ENCODE data around the gene INHA. TPM values are rescaled to one million over a fixed set of nuclear protein-coding genes. Genes with fewer than 3 reads are reported as not detected.

The INHA gene
- polyA plus RNA-seq, 1 experiment: 0.12 TPM

GRCh38 chr2:219531639-219532377, 40.3 kb upstream of the INHA start:
- ChIA-PET POLR2A (interaction anchor here (0.9 kb wide), 1 partner anchor 130 kb away, joined by 3 read pairs; no protein-coding TSS in a partner anchor), CTCF (interaction anchor here (0.6 to 9.9 kb wide), 10 partner anchors 9 to 237 kb away, joined by 3 to 270 read pairs (median 38); partner anchors contain the start of gene DNPEP)
- no peak for TF ChIP-seq CTCF (IDR thresholded peaks at IDR 0.05; ENCODE audit: low read depth, low read length)
- H3K27me3 ChIP-seq (ENCODE audit: control insufficient read depth, insufficient read depth, low read length): peaks cover 42% of the 10 kb centered on the region
- H3K9me3 ChIP-seq (ENCODE audit: control insufficient read depth, insufficient read depth, low read length): no peaks in the 10 kb centered on the region; the same call in 1 of the 2 replicates
- no peak overlapping the region for H3K27ac ChIP-seq (ENCODE audit: low read depth, low read length)
- H3K4me3 ChIP-seq (ENCODE audit: low read depth, low read length): no peak overlapping the region
- no peak for DNase-seq (ENCODE audit: low read depth, low spot score)

GRCh38 chr2:219532378-219532649, 39.8 kb upstream of the INHA start:
- no peak for TF ChIP-seq CTCF (IDR thresholded peaks at IDR 0.05; ENCODE audit: low read depth, low read length)
- CTCF ChIA-PET: interaction anchor here (3.2 to 9.9 kb wide), 3 partner anchors 9 to 129 kb away, joined by 43 to 270 read pairs (median 58); no protein-coding TSS in a partner anchor
- DNase-seq (ENCODE audit: low read depth, low spot score): no peak
- Histone ChIP-seq H3K9me3 (ENCODE audit: control insufficient read depth, insufficient read depth, low read length) (no peaks in the 10 kb centered on the region; the same call in 1 of the 2 replicates), H3K4me3 (ENCODE audit: low read depth, low read length) (no peak overlapping the region), H3K27ac (ENCODE audit: low read depth, low read length) (no peak overlapping the region), H3K27me3 (ENCODE audit: control insufficient read depth, insufficient read depth, low read length) (peaks cover 37% of the 10 kb centered on the region)
- POLR2A ChIA-PET: interaction anchor here (0.9 kb wide), 1 partner anchor 130 kb away, joined by 3 read pairs; no protein-coding TSS in a partner anchor

GRCh38 chr2:219533930-219534661, 38.0 kb upstream of the INHA start:
- DNase-seq (ENCODE audit: low read depth, low spot score): no peak
- CTCF ChIA-PET: interaction anchor here (0.6 to 2.2 kb wide), 4 partner anchors 58 to 142 kb away, joined by 3 to 8 read pairs (median 6); no protein-coding TSS in a partner anchor
- H3K27me3 ChIP-seq (ENCODE audit: control insufficient read depth, insufficient read depth, low read length): peaks cover 23% of the 10 kb centered on the region

GRCh38 chr2:219536425-219536824, 35.7 kb upstream of the INHA start:
- Histone ChIP-seq H3K27me3 (ENCODE audit: control insufficient read depth, insufficient read depth, low read length) (peaks cover 13% of the 10 kb centered on the region), H3K27ac (ENCODE audit: low read depth, low read length) (no peak overlapping the region), H3K9me3 (ENCODE audit: control insufficient read depth, insufficient read depth, low read length) (no peaks in the 10 kb centered on the region; the same call in 1 of the 2 replicates), H3K4me3 (ENCODE audit: low read depth, low read length) (no peak overlapping the region)
- no peak for TF ChIP-seq CTCF (IDR thresholded peaks at IDR 0.05; ENCODE audit: low read depth, low read length)
- DNase-seq (ENCODE audit: low read depth, low spot score): no peak
- POLR2A ChIA-PET: interaction anchor here (0.6 kb wide), 1 partner anchor 37 kb away, joined by 4 read pairs; no protein-coding TSS in a partner anchor
- CTCF ChIA-PET: interaction anchor here (0.9 to 1.2 kb wide), 3 partner anchors 37 to 148 kb away, joined by 4 read pairs; no protein-coding TSS in a partner anchor

More at GRCh38 chr2:219533930-219534661, 38.0 kb upstream of the INHA start:
- POLR2A ChIA-PET: interaction anchor here (0.5 to 0.6 kb wide), 2 partner anchors 35 to 322 kb away, joined by 3 read pairs; partner anchors contain the start of gene GMPPA
- H3K9me3 ChIP-seq (ENCODE audit: control insufficient read depth, insufficient read depth, low read length): no peaks in the 10 kb centered on the region; the same call in 1 of the 2 replicates
- H3K27ac ChIP-seq (ENCODE audit: low read depth, low read length): no peak overlapping the region
- H3K4me3 ChIP-seq (ENCODE audit: low read depth, low read length): no peak overlapping the region
- TF ChIP-seq CTCF (IDR thresholded peaks at IDR 0.05; ENCODE audit: low read depth, low read length): no peak
